Skeletal muscle cell (primary cell): ENCODE measurements around the gene MED12L.

Source experiments
- DNase-seq: peaks from one replicate; pipeline ENCODE4 v3.0.0-alpha.2; 2010; ENCODE audit warnings: low read depth
- H3K4me3 ChIP-seq: 2 replicates; pipeline ENCODE4 v1.5.1; 2011; ENCODE audit warnings: low read depth, mild to moderate bottlenecking, control low read depth, low read length, moderate library complexity

Gene MED12L

DNA sequence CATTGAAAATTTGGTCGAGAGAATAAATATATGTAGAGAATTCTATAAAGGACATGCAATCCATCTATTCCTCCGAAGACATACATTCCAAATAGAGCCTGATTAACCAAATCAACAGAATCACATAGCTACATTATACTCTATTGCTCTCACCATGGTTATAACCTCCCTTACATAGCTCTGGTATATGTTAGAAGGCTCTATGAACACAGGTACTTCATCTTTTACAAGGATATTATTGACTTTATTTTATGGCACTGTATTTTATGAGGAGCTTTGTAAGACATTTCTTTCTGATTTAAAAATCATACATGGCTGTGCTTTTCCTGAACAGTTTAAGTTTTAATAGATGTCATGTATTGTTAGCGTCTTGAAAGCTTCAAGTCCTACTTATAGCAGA, 370.6 kb downstream of the MED12L start:
- no peak for DNase-seq
- no peak overlapping the region for H3K4me3 ChIP-seq

DNA sequence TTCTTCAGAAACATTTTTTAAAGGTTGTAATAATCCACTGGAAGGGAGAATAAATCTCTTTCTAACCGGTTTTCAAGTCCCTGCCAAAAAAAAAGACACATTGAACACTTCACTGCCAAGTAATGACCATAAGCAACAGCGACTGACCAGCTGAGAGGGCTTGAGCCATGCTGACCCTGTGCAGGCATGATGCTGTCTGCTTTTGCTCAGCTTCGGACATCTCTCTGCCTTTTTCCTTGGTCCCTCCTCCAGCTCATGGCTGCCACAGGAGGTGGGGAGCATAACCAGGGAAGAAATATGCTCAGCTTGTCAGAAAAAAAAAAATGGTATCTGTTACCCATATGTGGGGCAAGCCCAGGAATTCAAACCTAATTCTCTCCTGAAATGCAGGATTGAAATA, 373.9 kb downstream of the MED12L start:
- no peak for DNase-seq
- H3K4me3 ChIP-seq: no peak overlapping the region

DNA sequence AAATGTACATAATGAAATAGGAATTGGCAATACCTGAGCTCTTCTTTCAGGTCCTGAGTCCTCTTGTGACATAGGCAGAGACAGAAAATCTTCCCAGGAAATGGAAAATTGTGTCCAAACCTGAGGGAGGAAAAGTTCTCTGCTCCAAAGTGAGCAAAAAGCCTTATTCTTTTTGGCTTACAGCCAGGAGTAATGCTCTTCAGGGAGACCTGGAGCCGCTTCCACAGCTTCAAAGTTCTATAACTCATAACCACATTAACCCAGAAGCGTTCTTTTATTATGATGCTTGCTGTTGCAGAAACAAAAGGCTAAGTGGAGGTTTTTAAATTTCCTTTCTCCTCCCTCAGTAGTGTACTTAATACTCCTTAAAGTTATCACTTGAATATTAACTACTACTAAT, 374.8 kb downstream of the MED12L start:
- DNase-seq: peak; percentile 11
- H3K4me3 ChIP-seq: peak overlapping the region; percentile 53

DNA sequence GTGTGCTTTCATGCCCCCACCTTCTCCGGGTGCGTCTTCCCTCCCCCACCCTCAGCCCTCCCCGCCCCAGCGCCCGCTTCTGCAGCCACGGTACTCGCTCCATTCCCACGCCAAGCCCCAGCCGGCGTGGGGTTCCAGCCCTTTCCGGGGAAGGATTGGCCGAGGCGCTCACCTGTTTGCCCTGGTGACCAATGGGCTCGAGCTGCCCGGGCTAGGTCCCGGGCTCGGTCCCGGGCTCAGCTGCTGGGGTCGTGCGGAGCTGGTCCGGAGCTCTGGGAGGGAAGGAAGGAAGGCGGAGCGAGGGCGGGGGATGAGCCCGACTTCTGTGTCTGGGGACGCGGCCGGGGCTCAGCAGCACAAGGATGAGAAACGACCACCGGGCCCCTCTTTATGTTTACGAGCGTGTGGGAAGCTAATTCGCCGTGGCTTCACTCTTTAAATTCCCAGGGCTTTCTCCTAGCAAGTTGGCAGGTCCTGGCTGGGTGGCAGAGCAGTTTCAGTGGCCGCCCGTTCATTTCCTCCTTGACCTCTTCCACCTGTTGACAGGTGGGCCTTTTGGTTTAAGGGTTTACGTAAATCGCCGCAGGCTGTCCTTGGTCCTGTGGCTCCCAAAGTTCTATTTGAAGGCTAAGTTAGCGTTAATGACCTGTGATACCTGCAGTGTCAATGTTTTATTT, 375.4 kb downstream of the MED12L start, which contains the start of gene IGSF10:
Gene IGSF10, minus strand, starts transcription at position 288 of the 677 bp plus-strand sequence. CDS start 2,352 bp downstream, outside the sequence.
- peak within 1 kb of the TSS; percentile 53 for H3K4me3 ChIP-seq
- DNase-seq: no peak

DNA sequence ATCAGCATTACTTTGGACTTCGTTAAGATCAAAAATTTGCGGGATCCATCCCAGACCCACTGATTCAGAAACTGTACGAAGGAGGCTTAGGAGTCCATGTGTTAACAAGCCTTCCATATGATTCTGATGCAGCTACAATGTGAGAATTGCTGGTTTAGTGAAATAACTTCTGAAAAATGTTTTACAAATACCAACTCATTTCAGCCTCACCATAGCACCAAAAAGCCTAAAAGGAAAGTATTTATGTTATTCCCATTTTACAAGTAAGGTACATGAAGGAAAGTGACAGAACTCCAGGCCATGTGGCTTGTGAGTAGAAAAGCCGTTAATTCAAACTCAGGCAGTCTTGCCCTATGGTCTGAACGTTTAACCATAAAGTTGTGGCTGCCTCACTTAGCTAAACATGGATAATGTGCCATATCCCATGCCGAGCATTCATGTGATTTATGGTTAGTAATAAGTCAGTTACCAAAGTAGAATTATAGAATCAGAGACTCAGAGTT, 376.9 kb downstream of the MED12L start:
- DNase-seq: no peak
- no peak overlapping the region for H3K4me3 ChIP-seq

DNA sequence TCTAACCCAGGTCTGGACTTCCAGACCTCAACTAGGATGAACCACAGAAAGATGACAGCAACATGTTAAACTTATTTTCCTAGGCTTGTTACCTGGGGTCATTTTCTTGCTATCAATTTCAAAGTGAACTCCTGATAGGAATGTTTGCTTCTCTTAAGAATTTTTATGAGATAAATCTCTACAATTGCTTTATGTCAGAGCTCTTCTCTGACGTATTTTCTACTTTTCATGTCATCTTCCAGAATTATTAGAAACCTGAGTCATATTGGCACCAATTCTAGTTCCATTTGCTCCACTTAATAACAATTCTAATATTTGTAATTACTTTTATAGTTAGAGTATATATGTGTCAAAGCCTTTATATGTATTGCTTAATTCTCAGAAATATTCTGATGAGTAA, 377.5 kb downstream of the MED12L start:
- no peak overlapping the region for H3K4me3 ChIP-seq
- DNase-seq: no peak

DNA sequence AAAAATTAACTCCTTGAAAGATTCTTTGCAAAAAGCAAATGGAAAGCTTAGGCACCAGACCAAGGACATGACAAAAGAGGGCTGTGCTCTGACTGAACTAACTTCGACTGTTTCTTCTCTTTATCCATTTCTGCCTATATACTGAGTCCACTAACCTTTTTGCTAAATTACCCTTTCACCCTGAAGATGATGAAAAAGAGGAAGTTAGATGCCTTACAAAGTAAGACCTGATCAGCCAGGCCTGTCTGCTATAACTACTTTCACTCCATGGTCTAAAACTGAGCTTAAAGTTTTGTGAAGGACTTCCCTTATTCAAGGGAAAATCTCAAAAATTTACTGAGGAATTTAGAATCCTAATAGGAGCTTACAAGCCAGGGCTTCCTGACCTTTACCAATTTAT, 381.6 kb downstream of the MED12L start:
- DNase-seq: no peak
- no peak overlapping the region for H3K4me3 ChIP-seq

DNA sequence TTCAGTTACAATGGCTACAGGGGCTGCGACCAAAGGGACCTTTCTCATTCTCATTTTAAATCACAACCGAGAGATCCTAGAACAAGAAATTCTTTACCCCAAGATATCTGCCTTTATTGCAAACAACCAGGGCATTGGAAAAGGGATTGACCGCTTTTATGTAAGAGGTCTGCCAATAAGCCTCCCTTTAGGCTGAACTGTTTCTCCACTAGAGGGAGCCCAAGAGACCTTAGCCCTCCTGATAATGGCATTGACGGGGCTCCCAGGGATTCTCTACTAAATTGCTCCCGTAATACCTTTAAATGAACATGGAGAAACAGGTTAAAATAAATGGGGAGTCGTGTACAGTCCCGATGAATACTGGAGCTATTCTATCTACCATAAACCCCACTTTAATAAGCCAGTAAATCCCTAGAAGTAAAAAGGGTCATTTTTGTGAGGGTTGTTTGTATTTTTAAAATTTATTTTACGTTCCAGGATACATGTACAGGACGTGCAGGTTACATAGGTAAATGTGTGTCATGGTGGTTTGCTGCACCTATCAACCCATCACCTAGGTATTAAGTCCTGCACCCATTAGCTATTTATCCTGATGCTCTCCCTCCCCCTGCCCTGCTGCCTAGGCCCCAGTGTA, 382.9 kb downstream of the MED12L start:
- peak; percentile 5 for DNase-seq

DNA sequence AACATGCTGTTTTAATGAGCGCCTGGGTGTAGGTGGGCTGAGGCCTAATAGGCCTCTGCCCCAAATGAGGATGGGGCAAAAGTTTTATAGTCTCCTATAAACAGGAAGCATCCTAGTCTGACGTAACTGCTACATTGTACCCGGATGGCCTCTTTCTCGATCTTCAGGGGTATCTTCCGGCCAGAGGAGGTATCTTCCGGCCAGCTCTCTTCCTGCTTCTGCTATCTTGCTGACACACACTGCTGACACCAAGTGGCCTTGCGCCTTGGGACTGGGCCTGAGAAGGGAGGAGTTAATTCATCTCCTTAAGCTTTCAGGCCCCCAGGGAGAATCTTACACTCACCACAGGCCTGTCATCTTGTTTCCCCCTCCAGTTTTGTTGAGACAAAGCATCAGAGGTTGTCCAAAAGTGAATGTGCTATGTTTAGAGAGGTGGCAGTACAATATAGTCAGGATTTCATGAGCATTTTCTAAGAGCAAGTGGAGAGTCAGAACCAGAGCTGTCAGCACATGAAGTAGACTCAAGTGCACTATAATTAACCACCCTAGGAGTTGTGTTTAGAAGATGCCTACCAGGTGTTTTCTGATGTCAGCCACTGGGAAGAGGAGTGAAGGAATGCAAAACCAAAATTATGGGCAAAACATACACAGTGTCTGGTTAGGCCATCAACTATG, 391.0 kb downstream of the MED12L start:
- no peak overlapping the region for H3K4me3 ChIP-seq
- no peak for DNase-seq

More for the DNA sequence above, 382.9 kb downstream of the MED12L start:
- no peak overlapping the region for H3K4me3 ChIP-seq

DNA sequence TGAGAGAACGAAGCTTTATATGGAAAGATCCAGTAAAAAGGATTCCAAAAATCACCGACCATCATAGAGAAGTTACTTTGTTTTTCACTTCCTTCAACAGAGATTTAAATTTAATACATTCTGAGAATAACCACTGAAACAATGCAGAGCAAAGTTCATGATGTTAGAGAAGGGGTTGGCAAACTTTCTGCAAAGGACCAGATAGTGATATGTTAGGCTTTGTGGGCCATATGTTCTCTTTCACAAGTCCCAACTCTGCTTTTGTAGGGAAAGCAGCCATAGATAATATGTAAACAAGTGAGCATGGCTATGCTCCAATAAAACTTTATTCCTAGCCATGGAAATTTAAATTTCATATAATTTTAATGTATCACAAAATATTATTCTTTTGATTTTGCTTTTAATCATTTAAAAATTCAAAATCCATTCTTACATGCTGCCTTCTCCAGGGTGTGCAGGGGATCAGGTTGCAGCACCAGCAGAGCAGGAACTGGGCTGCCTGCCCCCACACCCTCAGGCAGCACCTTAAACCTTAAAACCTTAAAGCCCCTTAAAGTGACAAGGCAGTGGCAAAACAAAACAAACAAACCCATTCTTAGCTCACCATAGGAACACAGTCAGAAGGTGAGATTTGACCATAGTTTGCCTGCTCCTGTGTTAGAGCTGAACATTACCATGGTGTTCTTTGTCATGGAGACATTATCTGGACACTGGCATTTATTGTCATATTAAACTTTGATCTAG, 392.3 kb downstream of the MED12L start:
- no peak overlapping the region for H3K4me3 ChIP-seq
- no peak for DNase-seq

DNA sequence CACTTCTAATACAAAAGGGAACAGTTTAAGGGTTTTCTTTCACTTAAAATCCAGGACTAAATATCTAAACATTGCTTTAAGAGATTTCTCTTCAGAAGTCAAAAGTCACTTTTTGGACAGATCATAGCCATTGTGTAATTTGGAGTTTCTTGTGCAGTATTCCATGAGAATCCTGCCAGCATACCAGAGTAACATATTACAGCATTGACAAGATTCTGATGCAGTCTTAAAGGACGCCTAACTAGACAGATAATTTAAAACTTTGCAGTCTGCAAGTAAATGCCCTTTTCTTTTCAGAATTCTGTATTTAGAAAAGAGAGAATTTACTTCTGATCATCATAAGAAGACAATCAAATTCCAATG, 392.9 kb downstream of the MED12L start:
- no peak for DNase-seq
- no peak overlapping the region for H3K4me3 ChIP-seq

DNA sequence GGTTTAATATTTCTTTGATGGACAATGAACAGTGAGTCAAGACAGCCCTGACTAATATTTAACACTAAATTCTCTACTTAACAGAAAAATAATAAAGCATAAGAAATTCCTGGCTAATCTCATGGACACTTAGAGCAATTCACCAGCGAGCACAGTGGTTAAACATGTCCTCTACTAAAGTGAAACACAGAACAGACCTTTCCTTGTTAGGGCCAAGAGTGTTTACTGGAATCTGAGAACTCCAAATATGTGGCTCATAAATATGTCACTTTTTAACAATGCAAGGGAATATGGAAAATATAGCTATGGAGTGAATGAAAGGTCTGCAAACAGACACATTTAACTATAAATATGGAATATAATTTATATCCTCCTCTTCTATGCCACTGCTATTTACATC, 394.0 kb downstream of the MED12L start:
- no peak for DNase-seq
- no peak overlapping the region for H3K4me3 ChIP-seq

DNA sequence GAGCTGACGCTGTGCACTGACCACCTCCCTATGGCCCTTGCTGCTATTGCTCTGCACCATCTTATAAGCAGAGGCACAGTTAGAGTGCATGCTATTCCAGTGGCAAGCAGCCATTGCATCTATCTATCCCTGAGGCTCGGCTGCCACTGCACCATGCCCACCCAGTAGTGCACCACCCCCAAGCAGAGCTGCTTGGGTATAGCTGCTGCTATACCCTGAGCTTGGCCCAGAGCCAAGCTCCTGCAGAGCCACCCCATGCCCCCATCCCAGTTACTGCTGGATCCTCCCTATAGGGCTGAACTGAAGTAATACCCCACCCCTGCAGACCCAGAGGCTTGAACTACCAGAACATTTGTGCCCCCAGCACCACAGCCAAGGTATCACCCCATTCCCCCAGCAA, 395.0 kb downstream of the MED12L start:
- no peak overlapping the region for H3K4me3 ChIP-seq
- DNase-seq: no peak

DNA sequence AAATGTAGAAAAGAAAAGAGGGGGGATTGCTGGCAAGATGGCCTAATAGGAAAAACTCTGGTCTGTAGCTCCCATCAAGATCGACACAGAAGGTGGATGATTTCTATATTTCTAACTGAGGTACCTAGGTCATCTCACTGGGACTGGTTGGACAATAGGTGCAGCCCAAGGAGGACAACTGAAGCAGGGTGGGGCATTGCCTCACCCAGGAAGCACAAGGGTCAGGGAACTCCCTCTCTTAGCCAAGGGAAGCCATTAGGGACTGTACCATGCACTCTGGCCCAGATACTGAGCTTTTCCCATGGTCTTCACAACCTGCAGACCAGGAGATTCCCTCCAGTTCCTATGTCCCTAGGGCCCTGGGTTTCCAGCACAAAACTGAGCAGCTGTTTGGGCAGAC, 398.0 kb downstream of the MED12L start:
- no peak for DNase-seq
- no peak overlapping the region for H3K4me3 ChIP-seq

DNA sequence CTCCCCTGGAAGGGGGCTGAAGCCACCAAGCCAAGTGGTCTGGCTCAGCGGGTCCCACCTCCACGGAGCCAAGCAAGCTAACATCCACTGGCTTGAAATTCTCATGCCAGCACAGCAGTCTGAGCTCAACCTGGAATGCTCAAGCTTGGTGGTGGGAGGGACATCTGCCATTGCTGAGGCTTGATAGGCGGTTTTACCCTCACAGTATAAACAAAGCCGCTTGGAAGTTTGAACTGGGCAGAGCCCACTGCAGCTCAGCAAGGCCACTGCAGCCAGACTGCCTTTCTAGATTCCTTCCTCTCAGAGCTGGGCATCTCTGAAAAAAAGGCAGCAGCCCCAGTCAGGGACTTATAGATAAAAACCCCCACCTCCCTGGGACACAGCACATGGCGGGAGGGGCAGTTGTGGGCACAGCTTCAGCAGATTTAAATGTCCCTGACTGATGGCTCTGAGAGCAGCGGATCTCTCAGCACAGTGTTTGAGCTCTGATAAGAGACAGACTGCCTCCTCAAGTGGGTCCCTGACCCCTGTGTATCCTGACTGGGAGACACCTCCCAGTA, 398.6 kb downstream of the MED12L start:
- H3K4me3 ChIP-seq: no peak overlapping the region
- DNase-seq: no peak
